ENCODE results near the gene EXOSC7. TPM values are rescaled to one million over a fixed set of nuclear protein-coding genes. Genes with fewer than 3 reads are reported as not detected.
"Not testable (repeated sequence)": the region's sequence is repeated elsewhere in the genome, so short reads cannot be mapped to it uniquely, and the experiment has no call there.

Gene EXOSC7
- total RNA-seq, 4 donors from 2014 or later, result 57.4 to 80.3 (median 60.9) TPM

DNA sequence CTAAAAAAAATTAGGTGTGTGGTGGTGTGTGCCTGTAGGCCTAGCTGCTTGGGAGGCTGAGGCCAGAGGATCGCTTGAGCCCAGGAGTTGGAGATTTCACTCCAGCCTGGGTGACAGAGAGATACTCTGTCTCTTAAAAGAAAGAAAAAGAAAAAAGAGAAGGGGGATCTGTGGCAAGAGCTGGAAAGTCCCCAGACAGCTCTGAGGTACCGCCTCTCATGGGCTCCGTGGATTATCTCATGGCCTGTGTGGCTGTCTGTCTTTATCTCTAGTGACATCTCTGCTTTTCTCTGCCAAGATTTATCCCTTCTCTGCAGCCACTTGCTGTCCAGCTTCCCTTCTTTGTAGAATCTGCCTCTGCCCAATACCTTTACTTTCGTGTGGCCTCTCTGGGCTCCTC lies 5.7 kb downstream of the EXOSC7 start:
- ATAC-seq (no peak), DNase-seq (no peak)
- H3K9me3 ChIP-seq, result no peaks in the 10 kb centered on the region
- intact Hi-C loops (cut with DNase I; ENCODE audit: low total_unique reads) (no loop called here), in situ Hi-C loops (cut with MboI; ENCODE audit: low sequenced_read_pairs in 4 of 4) (no loop called here)
- no peaks in the 10 kb centered on the region for H3K27me3 ChIP-seq
- TF ChIP-seq, protein P1, sequence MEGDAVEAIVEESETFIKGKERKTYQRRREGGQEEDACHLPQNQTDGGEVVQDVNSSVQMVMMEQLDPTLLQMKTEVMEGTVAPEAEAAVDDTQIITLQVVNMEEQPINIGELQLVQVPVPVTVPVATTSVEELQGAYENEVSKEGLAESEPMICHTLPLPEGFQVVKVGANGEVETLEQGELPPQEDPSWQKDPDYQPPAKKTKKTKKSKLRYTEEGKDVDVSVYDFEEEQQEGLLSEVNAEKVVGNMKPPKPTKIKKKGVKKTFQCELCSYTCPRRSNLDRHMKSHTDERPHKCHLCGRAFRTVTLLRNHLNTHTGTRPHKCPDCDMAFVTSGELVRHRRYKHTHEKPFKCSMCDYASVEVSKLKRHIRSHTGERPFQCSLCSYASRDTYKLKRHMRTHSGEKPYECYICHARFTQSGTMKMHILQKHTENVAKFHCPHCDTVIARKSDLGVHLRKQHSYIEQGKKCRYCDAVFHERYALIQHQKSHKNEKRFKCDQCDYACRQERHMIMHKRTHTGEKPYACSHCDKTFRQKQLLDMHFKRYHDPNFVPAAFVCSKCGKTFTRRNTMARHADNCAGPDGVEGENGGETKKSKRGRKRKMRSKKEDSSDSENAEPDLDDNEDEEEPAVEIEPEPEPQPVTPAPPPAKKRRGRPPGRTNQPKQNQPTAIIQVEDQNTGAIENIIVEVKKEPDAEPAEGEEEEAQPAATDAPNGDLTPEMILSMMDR (IDR thresholded peaks at IDR 0.05 in 4 of 5, conservative IDR thresholded peaks at IDR 0.05 in 1 of 5), result no peak
- TF ChIP-seq POLR2A (IDR thresholded peaks at IDR 0.05), result no peak
- peaks cover 50 to 51% of the 10 kb centered on the region in 2 donors for H3K4me1 ChIP-seq
- H3K36me3 ChIP-seq, result no peaks in the 10 kb centered on the region
- no peak overlapping the region for H3K4me3 ChIP-seq
- peak overlapping the region in 3 of 4 donors; percentile 45 to 59 (median 56) for H3K27ac ChIP-seq

DNA sequence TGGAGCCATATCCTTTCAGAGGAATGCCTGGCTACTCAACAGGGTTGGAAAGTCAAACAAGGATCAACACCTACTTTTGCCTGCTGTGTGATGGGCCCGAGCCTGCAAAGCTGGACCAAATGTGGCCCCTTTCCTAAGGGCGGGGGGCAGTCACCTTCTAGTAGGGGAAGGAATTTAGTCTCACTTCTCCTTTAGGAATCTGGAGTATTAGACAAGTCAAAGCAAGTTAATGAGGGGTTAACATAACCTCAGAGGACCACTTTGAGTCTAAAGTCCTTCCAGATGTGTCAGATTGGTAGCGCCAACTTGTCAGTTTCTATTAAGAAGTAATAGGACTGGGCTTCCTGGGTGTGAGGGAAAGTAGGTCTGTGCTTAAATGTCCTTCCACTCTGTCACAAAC lies 6.8 kb downstream of the EXOSC7 start:
- TF ChIP-seq, protein P1 (IDR thresholded peaks at IDR 0.05 in 4 of 5, conservative IDR thresholded peaks at IDR 0.05 in 1 of 5), result no peak
- TF ChIP-seq POLR2A (IDR thresholded peaks at IDR 0.05), result no peak
- intact Hi-C loops (cut with DNase I; ENCODE audit: low total_unique reads), result no loop called here
- Histone ChIP-seq H3K9me3 (no peaks in the 10 kb centered on the region), H3K27me3 (no peaks in the 10 kb centered on the region), H3K36me3 (no peaks in the 10 kb centered on the region), H3K4me1 (peaks cover 43 to 47% of the 10 kb centered on the region in 2 donors), H3K27ac (peak overlapping the region; percentile 16 to 59 (median 50)), H3K4me3 (no peak overlapping the region)
- ATAC-seq (no peak), DNase-seq (no peak)
- in situ Hi-C loops (cut with MboI; ENCODE audit: low sequenced_read_pairs in 4 of 4), result no loop called here

- H3K27ac ChIP-seq, result peak overlapping the region; percentile 16 to 59 (median 50)
- no peak for TF ChIP-seq POLR2A (IDR thresholded peaks at IDR 0.05)
- TF ChIP-seq, protein P1 (IDR thresholded peaks at IDR 0.05 in 4 of 5, conservative IDR thresholded peaks at IDR 0.05 in 1 of 5), result no peak
- intact Hi-C loops (cut with DNase I; ENCODE audit: low total_unique reads), result no loop called here
- H3K4me1 ChIP-seq, result peaks cover 43 to 44% of the 10 kb centered on the region in 2 donors
- H3K4me3 ChIP-seq, result no peak overlapping the region
- no peaks in the 10 kb centered on the region for H3K36me3 ChIP-seq
- no peak for DNase-seq
- no peaks in the 10 kb centered on the region for H3K9me3 ChIP-seq
- ATAC-seq, result peak; percentile 39 to 85
- in situ Hi-C loops (cut with MboI; ENCODE audit: low sequenced_read_pairs in 4 of 4), result no loop called here
- H3K27me3 ChIP-seq, result no peaks in the 10 kb centered on the region
Observed at GRCh38 chr3:44983484-44983941, 7.5 kb downstream of the EXOSC7 start.

DNA sequence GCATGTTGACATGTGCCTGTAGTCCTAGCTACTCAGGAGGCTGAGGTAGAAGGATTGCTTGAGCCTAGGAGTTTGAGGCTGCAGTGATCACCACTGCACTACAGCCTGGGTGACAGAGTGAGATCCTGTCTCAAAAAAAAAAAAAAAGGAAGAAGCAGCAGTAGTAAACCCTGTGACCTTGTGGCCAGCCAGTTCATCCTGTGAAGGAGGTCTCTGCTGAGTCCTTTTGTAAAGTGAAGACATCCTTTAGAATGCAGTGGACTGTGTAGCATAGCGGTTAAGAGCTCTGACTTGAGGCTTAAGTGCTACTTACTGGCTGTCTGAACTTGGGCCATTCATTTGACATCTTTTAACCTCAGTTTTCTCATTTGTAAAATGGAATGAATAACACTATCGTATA lies 8.3 kb downstream of the EXOSC7 start:
- Histone ChIP-seq H3K27ac (peak overlapping the region in 2 of 4 donors; percentile 16 to 56), H3K4me3 (no peak overlapping the region), H3K36me3 (no peaks in the 10 kb centered on the region), H3K27me3 (no peaks in the 10 kb centered on the region), H3K9me3 (no peaks in the 10 kb centered on the region), H3K4me1 (peaks cover 42 to 48% of the 10 kb centered on the region in 2 donors)
- DNase-seq (no peak), ATAC-seq (no peak)
- intact Hi-C loops (cut with DNase I; ENCODE audit: low total_unique reads) (no loop called here), in situ Hi-C loops (cut with MboI; ENCODE audit: low sequenced_read_pairs in 4 of 4) (no loop called here)
- TF ChIP-seq, protein P1 (IDR thresholded peaks at IDR 0.05 in 4 of 5, conservative IDR thresholded peaks at IDR 0.05 in 1 of 5), result no peak
- TF ChIP-seq POLR2A (IDR thresholded peaks at IDR 0.05), result no peak

GRCh38 chr3:44986330-44986729 lies 10.3 kb downstream of the EXOSC7 start:
- ATAC-seq; DNase-seq; H3K36me3 ChIP-seq; H3K4me3 ChIP-seq; intact Hi-C loops (cut with DNase I; ENCODE audit: low total_unique reads); H3K27ac ChIP-seq; in situ Hi-C loops (cut with MboI; ENCODE audit: low sequenced_read_pairs in 4 of 4); H3K9me3 ChIP-seq; H3K27me3 ChIP-seq: not testable (repeated sequence)
- H3K4me1 ChIP-seq, result peaks cover 47 to 63% of the 10 kb centered on the region in 2 donors
